T-helper 2 cell treated with Interferon-gamma antibody and Interleukin-4, amounts not matched to agents 5 μg/mL and 100 μg/mL, for 36 hours (primary cell): ENCODE measurements around the gene HMCN2.
A peak's percentile ranks its signal among the peaks of the same experiment; 100 is the strongest.

Experiments
- DNase-seq: peaks from one replicate; pipeline ENCODE4 v3.0.0; 2021; ENCODE audit warnings: low spot score
- H3K27ac Mint-ChIP-seq: one replicate; pipeline ENCODE4 v1.8.0; 2021; ENCODE audit warnings: mild to moderate bottlenecking, mixed read lengths
- H3K27me3 Mint-ChIP-seq: one replicate; pipeline ENCODE4 v1.8.0; 2021; ENCODE audit warnings: low read depth, mixed read lengths
- H3K36me3 Mint-ChIP-seq: one replicate; pipeline ENCODE4 v1.8.0; 2021; ENCODE audit warnings: low read depth, mixed read lengths
- H3K4me1 Mint-ChIP-seq: one replicate; pipeline ENCODE4 v1.8.0; 2021; ENCODE audit warnings: low read depth, mixed read lengths
- H3K4me3 Mint-ChIP-seq: one replicate; pipeline ENCODE4 v1.8.0; 2022; ENCODE audit warnings: mild to moderate bottlenecking, moderate library complexity, mixed read lengths
- H3K9me3 Mint-ChIP-seq: one replicate; pipeline ENCODE4 v1.8.0; 2021; ENCODE audit warnings: mixed read lengths

HMCN2 gene

DNA sequence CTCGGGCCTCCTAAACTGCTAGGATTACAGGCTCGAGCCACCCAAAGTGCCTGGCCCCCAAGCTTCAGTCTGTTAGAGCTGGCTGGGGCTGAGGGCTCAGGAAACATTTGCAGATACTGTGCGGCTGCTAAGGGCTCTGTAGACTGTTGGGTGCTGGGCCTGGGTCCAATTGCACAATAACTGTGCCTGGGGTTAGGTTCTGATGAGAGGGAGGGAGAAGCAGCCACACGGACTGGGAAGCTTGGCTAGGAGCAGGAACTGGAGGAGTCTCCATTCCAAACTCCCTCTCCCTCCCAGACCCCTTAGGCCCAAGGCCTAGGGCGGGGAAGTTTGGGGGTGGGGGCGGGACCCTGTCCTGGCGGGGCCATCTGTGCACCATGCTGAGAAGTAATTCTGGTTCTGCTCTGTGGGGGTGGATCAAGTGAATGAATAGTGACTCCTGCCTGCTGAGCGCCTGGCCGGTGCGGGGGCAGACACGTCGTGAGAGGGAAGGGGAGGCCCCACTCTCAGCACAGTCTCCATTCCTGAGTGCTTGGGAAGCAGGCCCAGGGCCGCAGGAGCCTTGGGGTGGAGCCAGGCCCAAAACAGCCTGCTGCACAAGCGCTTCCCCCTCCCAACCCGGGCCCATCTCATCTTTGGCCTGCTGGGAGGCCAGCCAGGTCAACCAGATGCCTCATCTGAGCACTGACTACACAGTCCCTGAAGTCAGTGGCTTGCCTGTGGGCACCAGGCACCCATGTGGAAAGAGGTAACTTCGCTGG lies 180.7 kb downstream of the HMCN2 start:
- no peaks in the 10 kb centered on the region for H3K36me3 Mint-ChIP-seq
- H3K27me3 Mint-ChIP-seq = peaks cover 17% of the 10 kb centered on the region
- peaks cover 12% of the 10 kb centered on the region for H3K4me1 Mint-ChIP-seq
- no peak for DNase-seq
- H3K4me3 Mint-ChIP-seq = peak overlapping the region; percentile 68
- H3K27ac Mint-ChIP-seq = no peak overlapping the region
- H3K9me3 Mint-ChIP-seq = peaks cover 9% of the 10 kb centered on the region

DNA sequence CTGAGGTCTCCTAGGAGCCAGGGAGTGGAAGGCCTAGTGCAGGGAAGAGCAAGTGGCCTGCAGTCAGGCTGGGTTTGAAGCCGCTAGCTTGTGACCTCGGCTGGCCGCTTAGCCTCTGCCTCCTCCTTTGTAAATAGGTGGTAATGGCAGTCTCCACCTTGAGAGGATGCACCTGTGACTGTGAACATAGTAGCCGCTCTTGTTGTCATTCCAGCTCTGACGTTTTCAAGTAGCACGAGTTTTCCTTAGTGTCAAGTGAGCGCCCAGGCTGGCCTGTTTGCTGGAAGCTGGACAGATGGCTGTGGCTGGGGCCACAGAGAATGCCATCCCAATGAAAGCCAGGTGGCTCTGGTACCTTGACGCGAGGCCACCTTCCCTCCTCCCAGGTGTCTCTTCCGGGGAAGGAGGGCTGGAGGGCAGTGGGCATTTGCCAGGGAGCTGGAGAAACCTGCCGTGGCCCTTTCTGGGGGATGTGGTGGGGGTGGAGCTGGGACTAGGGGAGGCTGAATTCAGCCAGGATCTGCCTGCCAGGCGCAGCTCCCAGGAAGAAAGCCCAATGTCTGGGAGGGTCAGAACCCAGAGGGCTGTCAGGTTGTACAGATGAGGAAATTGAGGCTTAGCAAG lies 181.7 kb downstream of the HMCN2 start:
- Mint-ChIP-seq H3K27me3 (peaks cover 17% of the 10 kb centered on the region), H3K36me3 (no peaks in the 10 kb centered on the region)

DNA sequence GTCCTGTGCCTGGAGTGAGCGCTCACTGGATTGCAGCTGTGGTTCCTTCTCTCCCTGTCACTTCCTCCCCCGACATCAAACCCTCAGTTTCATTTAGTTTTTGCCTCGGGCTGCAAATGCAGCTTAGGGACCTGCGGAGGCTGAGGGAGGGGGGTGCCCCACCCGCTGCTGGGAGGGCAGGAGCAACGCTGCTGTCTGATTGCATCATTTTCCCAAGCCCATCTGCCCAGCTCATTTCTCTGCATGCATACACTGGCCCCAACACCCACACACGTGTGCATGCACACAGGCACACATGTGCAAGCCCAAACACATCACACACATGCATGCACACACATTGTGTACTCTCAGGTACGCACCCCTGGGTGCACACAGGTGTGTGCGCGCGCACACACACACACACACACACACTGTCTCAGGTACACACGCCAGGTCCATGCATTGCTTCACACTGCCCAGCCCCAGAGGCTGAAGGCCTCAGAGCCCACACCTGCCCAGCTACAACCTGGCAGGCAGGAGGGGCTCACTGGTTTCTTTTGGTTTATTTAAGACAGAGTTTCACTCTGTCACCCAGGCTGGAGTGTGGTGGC lies 182.6 kb downstream of the HMCN2 start:
- DNase-seq = no peak
- H3K9me3 Mint-ChIP-seq = no peaks in the 10 kb centered on the region
- H3K36me3 Mint-ChIP-seq = no peaks in the 10 kb centered on the region
- no peak overlapping the region for H3K27ac Mint-ChIP-seq
- peaks cover 16% of the 10 kb centered on the region for H3K27me3 Mint-ChIP-seq
- no peak overlapping the region for H3K4me3 Mint-ChIP-seq
- H3K4me1 Mint-ChIP-seq = peaks cover 12% of the 10 kb centered on the region

More for the DNA sequence above, 181.7 kb downstream of the HMCN2 start:
- no peak overlapping the region for H3K27ac Mint-ChIP-seq
- no peak for DNase-seq
- H3K9me3 Mint-ChIP-seq = no peaks in the 10 kb centered on the region
- H3K4me1 Mint-ChIP-seq = peaks cover 12% of the 10 kb centered on the region
- H3K4me3 Mint-ChIP-seq = no peak overlapping the region

DNA sequence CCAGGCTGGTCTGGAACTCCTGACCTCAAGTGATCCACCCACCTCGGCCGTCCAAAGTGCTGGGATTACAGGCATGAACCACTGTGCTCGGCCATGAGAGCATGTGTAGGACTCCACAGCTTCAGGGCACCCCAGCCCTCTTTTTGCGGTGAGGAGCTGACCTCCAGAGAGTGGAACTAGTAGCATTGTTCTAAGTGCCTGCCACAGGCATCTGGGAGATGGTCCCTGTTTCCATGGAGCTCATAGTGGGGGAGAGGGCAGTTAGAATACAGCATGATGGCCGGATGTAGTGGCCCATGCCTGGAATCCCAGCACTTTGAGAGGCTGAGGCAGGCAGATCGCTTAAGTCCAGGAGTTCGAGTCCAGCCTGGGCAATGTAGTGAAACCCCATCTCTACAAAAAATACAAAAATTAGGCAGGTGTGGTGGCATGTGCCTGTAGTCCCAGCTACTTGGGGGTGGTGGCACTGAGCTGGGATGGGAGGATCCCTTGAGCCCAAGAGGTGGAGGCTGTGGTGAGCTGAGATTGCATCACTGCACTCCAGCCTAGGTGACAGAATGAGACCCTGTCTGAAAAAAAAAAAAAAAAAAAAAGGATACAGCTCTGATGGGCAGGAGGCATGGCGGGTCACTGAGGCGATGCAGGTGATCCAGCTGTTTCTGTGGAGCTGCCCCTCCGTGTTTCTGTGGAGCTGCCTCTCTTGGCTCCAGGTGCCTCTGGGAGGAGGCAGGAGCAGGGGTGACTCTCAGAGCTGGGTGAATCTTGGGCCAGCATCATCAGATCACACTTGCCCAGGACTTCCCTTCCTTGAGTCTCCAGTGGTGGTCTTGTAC lies 183.4 kb downstream of the HMCN2 start:
- no peaks in the 10 kb centered on the region for H3K9me3 Mint-ChIP-seq
- H3K4me1 Mint-ChIP-seq = peaks cover 12% of the 10 kb centered on the region
- no peak overlapping the region for H3K27ac Mint-ChIP-seq
- H3K36me3 Mint-ChIP-seq = no peaks in the 10 kb centered on the region
- no peak for DNase-seq
- H3K4me3 Mint-ChIP-seq = no peak overlapping the region
- peaks cover 8% of the 10 kb centered on the region for H3K27me3 Mint-ChIP-seq

DNA sequence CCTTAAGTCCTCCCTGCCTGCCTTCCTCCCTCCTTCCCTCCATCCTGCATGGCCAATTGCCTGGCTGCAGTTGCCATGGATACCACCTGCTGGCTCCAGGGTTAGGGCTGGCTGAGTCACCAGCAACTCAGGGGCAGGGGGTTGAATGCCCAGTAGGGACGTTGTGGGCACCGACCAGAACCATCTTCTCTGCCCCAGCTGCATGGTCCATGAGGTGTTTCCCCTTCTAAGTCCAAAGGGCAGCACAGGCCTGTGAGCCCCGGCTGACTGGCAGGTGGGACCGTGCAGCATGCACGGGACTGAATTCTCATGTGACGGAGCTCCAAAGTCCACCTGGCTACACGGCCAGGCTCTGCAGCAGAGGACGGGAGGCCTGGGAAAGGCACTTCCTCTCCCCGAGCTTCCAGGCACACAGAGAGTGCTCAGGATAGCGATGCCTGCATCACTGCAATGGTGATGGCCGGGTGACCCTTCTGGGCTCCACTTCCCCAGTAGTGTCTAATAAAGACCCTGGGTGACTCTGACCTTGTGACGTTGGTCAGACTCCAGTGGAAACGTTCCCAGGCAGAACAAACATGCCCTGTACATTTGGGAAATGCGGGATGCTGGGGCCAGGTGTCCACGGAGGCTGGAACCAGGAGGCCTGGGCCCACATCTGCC lies 184.9 kb downstream of the HMCN2 start:
- H3K27ac Mint-ChIP-seq = no peak overlapping the region

DNA sequence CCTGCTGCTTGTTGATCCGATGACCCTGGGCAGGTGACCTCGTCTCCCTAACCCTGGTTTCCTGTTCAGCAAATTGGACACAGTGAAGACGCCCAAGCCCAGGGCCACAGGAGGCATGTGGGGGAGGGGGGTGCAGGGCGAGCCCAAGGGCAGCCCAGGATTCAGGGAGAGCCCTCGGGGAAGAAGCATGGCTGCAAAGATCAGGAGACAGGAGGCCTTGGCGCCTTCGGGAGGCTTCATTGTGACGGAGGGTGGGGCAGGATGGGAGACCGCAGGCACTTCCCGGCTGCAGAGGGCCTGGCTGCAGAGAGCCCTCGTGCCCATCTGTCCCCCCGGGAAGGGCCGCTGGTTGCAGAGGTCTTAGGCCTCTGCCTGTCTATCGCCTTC lies 185.4 kb downstream of the HMCN2 start:
- DNase-seq = no peak
- H3K4me3 Mint-ChIP-seq = no peak overlapping the region
- peaks cover 12% of the 10 kb centered on the region for H3K4me1 Mint-ChIP-seq
- H3K36me3 Mint-ChIP-seq = no peaks in the 10 kb centered on the region
- no peaks in the 10 kb centered on the region for H3K9me3 Mint-ChIP-seq
- H3K27me3 Mint-ChIP-seq = peaks cover 4% of the 10 kb centered on the region
- H3K27ac Mint-ChIP-seq = no peak overlapping the region

More for the DNA sequence above, 184.9 kb downstream of the HMCN2 start:
- H3K4me3 Mint-ChIP-seq = no peak overlapping the region
- peaks cover 8% of the 10 kb centered on the region for H3K27me3 Mint-ChIP-seq
- DNase-seq = no peak
- no peaks in the 10 kb centered on the region for H3K36me3 Mint-ChIP-seq
- H3K9me3 Mint-ChIP-seq = no peaks in the 10 kb centered on the region
- peaks cover 12% of the 10 kb centered on the region for H3K4me1 Mint-ChIP-seq

DNA sequence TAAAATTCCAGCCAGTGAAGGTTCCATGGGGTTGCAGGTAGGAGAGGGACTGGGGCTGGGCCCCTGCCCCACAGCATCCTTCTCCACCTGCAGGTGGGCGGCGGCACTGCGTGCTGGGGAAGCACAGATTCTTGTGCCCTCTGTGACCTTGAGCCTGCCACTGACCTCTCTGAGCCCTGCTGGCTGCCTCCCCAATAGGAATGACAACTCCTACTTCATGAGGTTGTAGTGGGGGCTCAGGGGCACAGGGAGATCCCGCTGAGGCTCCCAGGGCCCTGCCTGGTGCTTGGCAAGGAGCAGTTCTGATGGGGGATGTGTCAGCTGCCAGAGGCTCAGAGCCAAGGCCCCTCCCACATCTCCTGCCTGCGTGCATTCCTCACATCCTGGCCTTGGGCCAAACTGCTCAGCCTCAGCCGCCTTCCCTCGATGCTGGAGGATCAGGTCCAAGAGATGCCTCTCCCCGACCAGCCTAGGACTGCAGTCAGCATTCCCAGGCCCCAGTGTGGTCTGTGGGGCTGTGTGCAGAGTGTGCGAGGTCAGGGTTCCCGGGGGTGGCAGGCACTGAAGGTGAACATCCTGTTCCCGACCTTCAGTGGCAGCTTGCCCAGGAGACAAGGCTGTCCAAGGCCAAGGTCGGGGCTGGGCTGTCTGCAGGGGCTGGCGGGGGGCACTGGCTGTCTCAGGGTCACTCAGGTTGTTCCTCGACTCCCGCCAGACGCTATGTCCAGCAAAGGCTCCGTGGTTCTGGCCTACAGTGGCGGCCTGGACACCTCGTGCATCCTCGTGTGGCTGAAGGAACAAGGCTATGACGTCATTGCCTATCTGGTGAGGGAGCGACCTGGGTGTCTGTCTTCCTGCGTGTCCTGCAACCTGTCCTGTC lies 186.2 kb downstream of the HMCN2 start:
- Mint-ChIP-seq H3K9me3 (no peaks in the 10 kb centered on the region), H3K27me3 (no peaks in the 10 kb centered on the region), H3K27ac (no peak overlapping the region), H3K4me1 (peaks cover 12% of the 10 kb centered on the region), H3K36me3 (no peaks in the 10 kb centered on the region), H3K4me3 (no peak overlapping the region)
- DNase-seq = no peak

DNA sequence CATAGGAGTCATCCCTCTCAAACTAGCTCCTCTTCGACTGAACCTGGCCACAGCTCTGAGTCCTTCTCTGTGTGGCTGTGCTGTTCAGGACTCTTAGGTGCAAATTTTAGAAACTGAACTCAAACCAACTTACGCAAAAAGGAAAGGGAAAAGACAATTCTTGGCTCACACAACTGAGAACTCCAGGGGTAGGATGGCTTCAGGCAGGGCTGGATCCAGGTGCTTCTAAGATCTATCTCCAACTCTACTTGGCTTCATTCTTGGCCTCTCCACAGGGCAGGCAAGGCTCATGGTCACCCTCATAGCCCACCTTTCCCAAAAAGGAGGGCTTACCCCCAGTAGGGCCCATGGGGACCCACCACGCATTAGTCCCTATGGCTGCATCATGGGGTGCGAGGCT lies 187.3 kb downstream of the HMCN2 start:
- H3K4me1 Mint-ChIP-seq = peaks cover 8% of the 10 kb centered on the region
- H3K4me3 Mint-ChIP-seq = no peak overlapping the region
- H3K27ac Mint-ChIP-seq = no peak overlapping the region
- no peak for DNase-seq
- H3K27me3 Mint-ChIP-seq = no peaks in the 10 kb centered on the region
- no peaks in the 10 kb centered on the region for H3K9me3 Mint-ChIP-seq
- no peaks in the 10 kb centered on the region for H3K36me3 Mint-ChIP-seq

DNA sequence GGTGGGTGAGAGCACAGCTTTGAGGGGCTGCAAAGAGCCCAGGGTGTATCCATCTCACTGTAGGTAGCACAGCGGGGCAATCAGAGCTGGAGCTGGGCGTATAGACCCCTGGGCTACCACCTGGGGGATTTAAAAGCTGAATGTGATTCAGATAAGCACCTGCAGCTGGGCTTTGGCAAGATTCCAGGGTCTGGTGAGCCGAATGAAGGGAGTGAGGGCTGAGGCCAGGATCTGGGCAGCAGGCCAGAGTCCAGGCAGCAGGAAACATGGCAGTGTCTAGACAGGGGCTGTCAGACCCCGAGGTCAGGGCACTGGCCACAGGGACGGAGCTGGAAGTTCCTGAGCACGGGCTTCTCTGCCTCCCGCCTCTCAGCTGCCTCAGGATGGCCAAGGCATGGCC lies 187.9 kb downstream of the HMCN2 start:
- Mint-ChIP-seq H3K4me3 (no peak overlapping the region), H3K36me3 (no peaks in the 10 kb centered on the region), H3K4me1 (peaks cover 3% of the 10 kb centered on the region), H3K27me3 (no peaks in the 10 kb centered on the region), H3K9me3 (no peaks in the 10 kb centered on the region), H3K27ac (no peak overlapping the region)
- DNase-seq = no peak

DNA sequence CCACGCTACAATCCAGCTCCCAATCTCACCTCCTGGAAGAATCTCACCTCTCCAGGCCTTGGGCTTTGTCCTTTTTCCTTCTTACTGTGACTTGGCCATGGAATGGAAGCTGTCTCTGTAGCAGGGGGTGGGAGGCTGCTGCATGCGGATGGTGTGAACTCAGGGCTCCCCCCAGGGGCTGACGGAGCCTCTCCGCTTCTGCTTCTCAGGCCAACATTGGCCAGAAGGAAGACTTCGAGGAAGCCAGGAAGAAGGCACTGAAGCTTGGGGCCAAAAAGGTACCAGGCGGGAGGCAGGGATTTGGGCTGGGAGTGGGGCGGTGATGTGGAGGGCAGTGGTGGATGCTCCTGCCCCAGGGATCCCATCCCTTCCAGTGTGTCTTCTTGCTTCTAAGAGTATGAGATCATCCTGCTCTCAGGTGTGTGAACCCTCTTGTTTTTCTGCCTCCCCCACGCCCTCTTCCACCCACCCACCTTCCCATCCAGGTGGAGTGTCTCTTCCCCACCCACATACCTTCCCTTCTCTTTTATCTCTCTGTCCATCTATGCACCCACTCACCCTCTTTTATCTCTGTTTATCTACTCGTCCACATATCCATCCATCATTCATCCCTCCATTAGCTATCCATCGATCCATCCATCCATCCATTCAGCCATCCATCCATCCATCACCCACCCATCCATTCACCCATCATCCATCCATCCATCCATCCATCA lies 188.7 kb downstream of the HMCN2 start:
- H3K4me1 Mint-ChIP-seq = peaks cover 1% of the 10 kb centered on the region

DNA sequence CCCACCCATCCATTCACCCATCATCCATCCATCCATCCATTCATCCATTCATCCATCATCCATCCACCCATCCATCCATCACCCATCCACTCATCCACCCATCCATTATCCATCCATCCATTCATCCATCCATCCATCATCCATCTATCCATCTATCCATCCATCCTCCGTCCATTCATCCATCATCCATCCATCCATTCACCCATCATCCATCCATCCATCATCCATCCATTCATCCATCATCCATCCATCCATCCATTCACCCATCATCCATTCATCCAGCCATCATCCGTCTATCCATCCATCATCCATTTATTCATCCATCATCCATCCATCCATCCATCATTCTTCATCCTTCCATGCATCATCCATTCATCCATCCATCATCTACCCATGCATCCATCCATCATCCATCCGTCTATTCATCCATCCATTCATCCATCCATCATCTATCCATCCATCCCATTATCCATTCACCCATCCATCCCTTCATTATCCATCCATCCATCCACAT lies 189.3 kb downstream of the HMCN2 start:
- Mint-ChIP-seq H3K36me3 (no peaks in the 10 kb centered on the region), H3K27ac (no peak overlapping the region), H3K27me3 (no peaks in the 10 kb centered on the region), H3K4me1 (peaks cover 1% of the 10 kb centered on the region), H3K4me3 (no peak overlapping the region), H3K9me3 (no peaks in the 10 kb centered on the region)
- DNase-seq = no peak

More for the DNA sequence above, 188.7 kb downstream of the HMCN2 start:
- H3K27ac Mint-ChIP-seq = no peak overlapping the region
- H3K4me3 Mint-ChIP-seq = no peak overlapping the region
- H3K9me3 Mint-ChIP-seq = no peaks in the 10 kb centered on the region
- DNase-seq = no peak
- no peaks in the 10 kb centered on the region for H3K27me3 Mint-ChIP-seq
- H3K36me3 Mint-ChIP-seq = no peaks in the 10 kb centered on the region

DNA sequence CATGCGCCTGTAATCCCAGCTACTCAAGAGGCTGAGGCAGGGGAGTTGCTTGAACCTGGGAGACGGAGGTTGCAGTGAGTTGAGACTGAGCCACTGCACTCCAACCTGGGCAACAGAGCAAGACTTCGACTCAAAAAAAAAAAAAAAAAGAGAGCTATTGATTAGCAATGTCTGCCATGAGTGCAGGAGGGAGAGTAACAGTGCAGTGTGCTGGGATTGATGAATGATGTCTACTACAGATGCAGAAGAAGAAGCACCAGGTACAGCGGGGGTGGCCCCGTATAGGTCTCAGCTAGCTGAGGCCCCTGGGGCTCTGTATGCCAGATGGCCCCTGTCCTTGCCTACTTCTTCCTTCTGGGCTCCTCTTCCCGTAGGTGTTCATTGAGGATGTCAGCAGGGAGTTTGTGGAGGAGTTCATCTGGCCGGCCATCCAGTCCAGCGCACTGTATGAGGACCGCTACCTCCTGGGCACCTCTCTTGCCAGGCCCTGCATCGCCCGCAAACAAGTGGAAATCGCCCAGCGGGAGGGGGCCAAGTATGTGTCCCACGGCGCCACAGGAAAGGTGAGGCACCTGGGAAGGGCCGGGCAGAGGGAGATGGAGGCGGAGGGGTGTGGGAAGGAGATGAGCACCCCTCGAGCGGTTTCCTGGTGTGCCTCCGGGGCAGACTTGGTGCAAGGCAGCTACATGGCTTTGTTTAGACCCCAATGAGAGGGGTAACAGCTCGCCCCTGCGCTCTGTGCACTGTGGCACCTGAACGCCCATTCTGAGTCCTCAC lies 192.7 kb downstream of the HMCN2 start:
- Mint-ChIP-seq H3K27ac (no peak overlapping the region), H3K4me1 (no peaks in the 10 kb centered on the region), H3K36me3 (no peaks in the 10 kb centered on the region), H3K9me3 (no peaks in the 10 kb centered on the region), H3K27me3 (peaks cover 2% of the 10 kb centered on the region), H3K4me3 (no peak overlapping the region)
- DNase-seq = no peak
